ENCODE data around the gene IDH2. TPM values are rescaled to one million over a fixed set of nuclear protein-coding genes. Genes with fewer than 3 reads are reported as not detected.

Gene IDH2
- total RNA-seq, 2 experiments from 2014 or later: 291 to 301 TPM

GRCh38 chr15:90138071-90138833, 36.0 kb upstream of the IDH2 start:
- DNase-seq (no peak), ATAC-seq (no peak)
- H3K4me1 Mint-ChIP-seq (ENCODE audit: low read depth): peaks cover 36% of the 10 kb centered on the region
- H3K9me3 Mint-ChIP-seq (ENCODE audit: insufficient read depth): no peaks in the 10 kb centered on the region
- ChIA-PET CTCF (interaction anchor here (0.9 kb wide), 1 partner anchor 19 kb away, joined by 3 read pairs; no protein-coding TSS in a partner anchor), POLR2A (interaction anchor here (1.0 kb wide), 1 partner anchor 17 kb away, joined by 3 read pairs; no protein-coding TSS in a partner anchor)
- H3K4me3 Mint-ChIP-seq: no peak overlapping the region
- H3K27ac Mint-ChIP-seq: no peak overlapping the region
- peaks cover 11% of the 10 kb centered on the region for H3K36me3 Mint-ChIP-seq (ENCODE audit: low read depth)
- H3K27me3 Mint-ChIP-seq (ENCODE audit: low read depth): peaks cover 11% of the 10 kb centered on the region

GRCh38 chr15:90132437-90132836, 30.2 kb upstream of the IDH2 start:
- H3K27me3 Mint-ChIP-seq (ENCODE audit: low read depth): peaks cover 17% of the 10 kb centered on the region

DNA sequence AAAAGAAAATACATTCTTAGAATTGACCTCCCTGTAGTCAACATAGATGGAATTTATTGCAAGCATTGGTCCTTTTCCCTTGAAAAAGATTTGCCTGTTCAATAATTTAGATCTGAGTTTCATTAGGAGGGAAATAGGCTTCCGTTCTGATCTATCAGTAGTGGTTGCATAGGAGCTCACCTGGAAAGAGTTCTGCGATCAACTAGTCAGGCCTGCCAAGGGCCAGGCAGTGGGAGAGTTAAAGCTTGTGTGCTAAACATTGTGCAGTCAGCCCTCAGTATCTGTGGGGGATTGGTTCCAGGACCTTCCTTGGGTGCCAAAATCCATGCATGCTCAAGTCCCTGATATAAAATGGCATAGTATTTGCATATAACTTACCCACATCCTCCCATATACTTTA, 29.6 kb upstream of the IDH2 start:
- POLR2A ChIA-PET: no interaction called here
- ATAC-seq (no peak), DNase-seq (no peak)
- Mint-ChIP-seq H3K27ac (no peak overlapping the region), H3K27me3 (ENCODE audit: low read depth) (peaks cover 20% of the 10 kb centered on the region), H3K4me1 (ENCODE audit: low read depth) (no peaks in the 10 kb centered on the region), H3K9me3 (ENCODE audit: insufficient read depth) (no peaks in the 10 kb centered on the region), H3K36me3 (ENCODE audit: low read depth) (no peaks in the 10 kb centered on the region), H3K4me3 (no peak overlapping the region)
- CTCF ChIA-PET: no interaction called here

More at GRCh38 chr15:90132437-90132836, 30.2 kb upstream of the IDH2 start:
- Mint-ChIP-seq H3K4me1 (ENCODE audit: low read depth) (no peaks in the 10 kb centered on the region), H3K4me3 (no peak overlapping the region), H3K27ac (no peak overlapping the region), H3K9me3 (ENCODE audit: insufficient read depth) (no peaks in the 10 kb centered on the region), H3K36me3 (ENCODE audit: low read depth) (no peaks in the 10 kb centered on the region)
- DNase-seq (no peak), ATAC-seq (no peak)
- CTCF ChIA-PET: no interaction called here
- POLR2A ChIA-PET: no interaction called here

GRCh38 chr15:90130291-90130690, 28.0 kb upstream of the IDH2 start:
- peaks cover 20% of the 10 kb centered on the region for H3K27me3 Mint-ChIP-seq (ENCODE audit: low read depth)
- ChIA-PET CTCF (no interaction called here), POLR2A (no interaction called here)
- no peak overlapping the region for H3K27ac Mint-ChIP-seq
- DNase-seq (no peak), ATAC-seq (no peak)
- H3K4me1 Mint-ChIP-seq (ENCODE audit: low read depth): no peaks in the 10 kb centered on the region
- H3K36me3 Mint-ChIP-seq (ENCODE audit: low read depth): no peaks in the 10 kb centered on the region
- no peak overlapping the region for H3K4me3 Mint-ChIP-seq
- no peaks in the 10 kb centered on the region for H3K9me3 Mint-ChIP-seq (ENCODE audit: insufficient read depth)

DNA sequence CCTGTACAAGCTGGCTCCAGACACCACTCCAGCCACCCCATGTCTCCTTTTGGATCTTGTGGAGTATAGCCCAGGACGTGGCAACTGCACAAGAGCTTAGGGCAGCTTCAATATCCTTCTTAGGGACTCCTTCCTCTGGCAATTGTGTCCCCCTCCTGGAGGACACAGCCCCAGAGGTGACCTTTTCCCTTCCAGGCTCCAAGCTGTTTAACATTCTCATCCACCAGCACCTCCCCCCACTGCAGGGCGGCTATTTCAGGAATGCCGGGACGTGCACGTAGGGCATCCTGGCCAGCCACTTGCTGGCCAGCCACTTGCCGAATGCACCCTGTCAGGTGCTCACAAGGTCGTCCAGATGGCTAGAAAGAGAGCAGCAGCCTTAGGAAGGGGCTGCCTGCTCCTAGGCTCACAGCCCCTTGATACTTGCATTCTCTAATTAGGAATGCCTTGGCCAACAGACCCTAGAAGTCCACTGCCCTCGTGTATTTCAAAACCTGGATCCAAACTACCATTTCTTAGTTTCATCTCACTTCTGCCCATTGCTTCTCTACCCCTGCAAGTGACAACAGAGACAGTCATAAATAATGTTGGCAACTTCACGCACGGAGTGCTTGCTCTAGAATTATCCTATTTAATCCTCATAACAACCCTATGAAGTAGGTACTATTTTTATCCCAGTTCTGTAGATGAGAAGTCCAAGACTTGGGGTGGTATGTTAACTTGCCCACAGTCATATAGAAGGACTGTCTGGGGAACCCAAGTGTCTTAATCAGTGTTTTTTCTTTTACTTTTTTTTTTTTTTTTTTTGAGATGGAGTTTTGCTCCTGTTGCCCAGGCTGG, 24.5 kb upstream of the IDH2 start:
- no peaks in the 10 kb centered on the region for H3K36me3 Mint-ChIP-seq (ENCODE audit: low read depth)
- DNase-seq (no peak), ATAC-seq (no peak)
- H3K9me3 Mint-ChIP-seq (ENCODE audit: insufficient read depth): no peaks in the 10 kb centered on the region
- H3K27me3 Mint-ChIP-seq (ENCODE audit: low read depth): peaks cover 6% of the 10 kb centered on the region
- H3K27ac Mint-ChIP-seq: no peak overlapping the region
- no peak overlapping the region for H3K4me3 Mint-ChIP-seq
- POLR2A ChIA-PET: no interaction called here
- CTCF ChIA-PET: interaction anchor here (0.6 kb wide), 1 partner anchor 538 kb away, joined by 5 read pairs; no protein-coding TSS in a partner anchor
- H3K4me1 Mint-ChIP-seq (ENCODE audit: low read depth): no peaks in the 10 kb centered on the region

DNA sequence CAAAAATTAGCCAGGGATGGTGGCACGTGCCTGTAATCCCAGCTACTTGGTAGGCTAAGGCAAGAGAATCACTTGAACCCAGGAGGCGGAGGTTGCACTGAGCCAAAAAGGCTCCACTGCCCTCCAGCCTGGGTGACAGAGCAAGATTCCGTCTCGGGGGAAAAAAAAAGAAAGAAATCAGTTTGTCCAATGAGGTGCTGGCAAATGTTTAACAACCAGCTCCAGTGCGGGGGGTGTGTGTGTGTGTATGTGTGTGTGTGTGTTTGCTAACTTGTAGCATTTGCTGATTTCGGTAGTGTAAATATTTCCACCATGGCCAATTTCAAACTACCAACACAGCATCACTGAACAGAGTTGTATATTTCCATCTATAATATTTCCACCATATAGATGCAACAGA, 23.8 kb upstream of the IDH2 start:
- H3K27ac Mint-ChIP-seq: no peak overlapping the region
- ChIA-PET POLR2A (no interaction called here), CTCF (interaction anchor here (0.6 kb wide), 1 partner anchor 538 kb away, joined by 5 read pairs; no protein-coding TSS in a partner anchor)
- ATAC-seq (no peak), DNase-seq (no peak)
- no peaks in the 10 kb centered on the region for H3K9me3 Mint-ChIP-seq (ENCODE audit: insufficient read depth)
- peaks cover 7% of the 10 kb centered on the region for H3K27me3 Mint-ChIP-seq (ENCODE audit: low read depth)
- no peaks in the 10 kb centered on the region for H3K36me3 Mint-ChIP-seq (ENCODE audit: low read depth)
- H3K4me3 Mint-ChIP-seq: no peak overlapping the region
- no peaks in the 10 kb centered on the region for H3K4me1 Mint-ChIP-seq (ENCODE audit: low read depth)

DNA sequence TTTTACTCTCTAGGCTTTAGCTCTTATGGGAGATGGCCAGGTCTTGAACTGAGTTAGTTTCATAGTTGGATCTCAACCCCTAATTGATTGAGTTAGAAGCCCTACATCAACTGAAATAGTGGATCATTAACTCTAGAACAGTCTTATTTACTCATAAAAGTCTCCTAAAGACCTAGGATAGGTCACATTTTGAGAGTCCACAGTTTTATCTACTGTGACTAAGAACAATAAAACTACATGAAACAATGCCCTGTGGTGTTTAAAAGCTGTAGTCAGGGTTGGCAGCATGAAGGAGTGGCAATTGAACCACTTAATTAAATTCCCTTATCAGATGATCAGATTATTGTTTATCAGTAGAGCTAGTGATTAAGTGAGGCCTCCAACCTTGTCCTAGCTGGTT, 22.2 kb upstream of the IDH2 start:
- no peaks in the 10 kb centered on the region for H3K36me3 Mint-ChIP-seq (ENCODE audit: low read depth)
- H3K9me3 Mint-ChIP-seq (ENCODE audit: insufficient read depth): no peaks in the 10 kb centered on the region

GRCh38 chr15:90121086-90121485, 18.8 kb upstream of the IDH2 start:
- Mint-ChIP-seq H3K36me3 (ENCODE audit: low read depth) (no peaks in the 10 kb centered on the region), H3K4me1 (ENCODE audit: low read depth) (no peaks in the 10 kb centered on the region), H3K27me3 (ENCODE audit: low read depth) (peaks cover 10% of the 10 kb centered on the region), H3K4me3 (no peak overlapping the region), H3K9me3 (ENCODE audit: insufficient read depth) (no peaks in the 10 kb centered on the region), H3K27ac (no peak overlapping the region)
- ChIA-PET POLR2A (interaction anchor here (0.6 kb wide), 1 partner anchor 18 kb away, joined by 3 read pairs; no protein-coding TSS in a partner anchor), CTCF (no interaction called here)
- ATAC-seq (no peak), DNase-seq (no peak)

More for the DNA sequence above, 22.2 kb upstream of the IDH2 start:
- DNase-seq (no peak), ATAC-seq (no peak)
- Mint-ChIP-seq H3K27me3 (ENCODE audit: low read depth) (peaks cover 9% of the 10 kb centered on the region), H3K4me3 (no peak overlapping the region), H3K4me1 (ENCODE audit: low read depth) (no peaks in the 10 kb centered on the region), H3K27ac (no peak overlapping the region)
- ChIA-PET CTCF (interaction anchor here (1.0 to 1.7 kb wide), 2 partner anchors 19 to 54 kb away, joined by 3 to 5 read pairs; no protein-coding TSS in a partner anchor), POLR2A (no interaction called here)

DNA sequence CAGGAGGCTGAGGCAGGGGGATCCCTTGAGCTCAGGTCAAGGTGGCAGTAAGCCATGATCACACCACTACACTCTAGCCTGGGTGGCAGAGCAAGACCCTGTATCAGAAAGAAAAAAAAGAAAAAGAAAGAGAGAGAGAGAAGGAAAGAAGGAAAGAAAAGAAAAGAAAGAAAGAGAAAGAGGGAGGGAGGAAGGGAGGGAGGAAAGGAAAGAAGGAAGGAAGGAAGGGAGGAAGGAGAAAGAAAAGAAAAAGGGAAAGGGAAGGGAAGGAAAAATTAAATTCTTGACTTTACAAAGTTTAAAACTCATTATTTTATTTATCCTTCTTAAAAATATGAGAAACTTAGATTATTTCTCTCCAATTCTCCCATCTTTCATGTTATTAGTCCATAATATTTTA, 17.1 kb upstream of the IDH2 start:
- no peak for ATAC-seq
- no peaks in the 10 kb centered on the region for H3K4me1 Mint-ChIP-seq (ENCODE audit: low read depth)
- H3K27me3 Mint-ChIP-seq (ENCODE audit: low read depth): peaks cover 10% of the 10 kb centered on the region
- CTCF ChIA-PET: no interaction called here
- peaks cover 3% of the 10 kb centered on the region for H3K36me3 Mint-ChIP-seq (ENCODE audit: low read depth)
- no peak for DNase-seq
- peaks cover 5% of the 10 kb centered on the region for H3K9me3 Mint-ChIP-seq (ENCODE audit: insufficient read depth)
- no peak overlapping the region for H3K4me3 Mint-ChIP-seq
- H3K27ac Mint-ChIP-seq: no peak overlapping the region
- POLR2A ChIA-PET: no interaction called here

- ChIA-PET POLR2A (no interaction called here), CTCF (no interaction called here)
- no peak for ATAC-seq
- no peak overlapping the region for H3K4me3 Mint-ChIP-seq
- no peak overlapping the region for H3K27ac Mint-ChIP-seq
- H3K9me3 Mint-ChIP-seq (ENCODE audit: insufficient read depth): peaks cover 13% of the 10 kb centered on the region
- peaks cover 6% of the 10 kb centered on the region for H3K36me3 Mint-ChIP-seq (ENCODE audit: low read depth)
- no peak for DNase-seq
- peaks cover 7% of the 10 kb centered on the region for H3K27me3 Mint-ChIP-seq (ENCODE audit: low read depth)
- no peaks in the 10 kb centered on the region for H3K4me1 Mint-ChIP-seq (ENCODE audit: low read depth)
Observed at GRCh38 chr15:90115783-90116182, 13.5 kb upstream of the IDH2 start.

GRCh38 chr15:90114451-90114901, 12.2 kb upstream of the IDH2 start:
- ChIA-PET POLR2A (no interaction called here), CTCF (no interaction called here)
- peaks cover 3% of the 10 kb centered on the region for H3K27me3 Mint-ChIP-seq (ENCODE audit: low read depth)
- ATAC-seq (no peak), DNase-seq (no peak)
- peaks cover 13% of the 10 kb centered on the region for H3K9me3 Mint-ChIP-seq (ENCODE audit: insufficient read depth)
- no peaks in the 10 kb centered on the region for H3K4me1 Mint-ChIP-seq (ENCODE audit: low read depth)
- H3K36me3 Mint-ChIP-seq (ENCODE audit: low read depth): peaks cover 6% of the 10 kb centered on the region
- H3K4me3 Mint-ChIP-seq: no peak overlapping the region
- H3K27ac Mint-ChIP-seq: no peak overlapping the region

- Mint-ChIP-seq H3K27me3 (ENCODE audit: low read depth) (no peaks in the 10 kb centered on the region), H3K27ac (no peak overlapping the region), H3K4me1 (ENCODE audit: low read depth) (no peaks in the 10 kb centered on the region), H3K36me3 (ENCODE audit: low read depth) (peaks cover 6% of the 10 kb centered on the region), H3K4me3 (no peak overlapping the region), H3K9me3 (ENCODE audit: insufficient read depth) (peaks cover 13% of the 10 kb centered on the region)
- ATAC-seq (no peak), DNase-seq (no peak)
- ChIA-PET POLR2A (no interaction called here), CTCF (interaction anchor here (1.0 kb wide), 1 partner anchor 11 kb away, joined by 3 read pairs; the partner anchor contains the start of gene IDH2)
Observed at GRCh38 chr15:90113166-90113565, 10.9 kb upstream of the IDH2 start.

Data from activated CD8-positive, alpha-beta T cell treated with anti-CD3 and anti-CD28 coated beads, Interleukin-2, amount 10 ng/mL, durations not matched to agents 7 days and 5 days (primary cell).